Astrocyte of the cerebellum (primary cell): Measurements from ENCODE around the gene ELL.
A peak's percentile ranks its signal among the peaks of the same experiment; 100 is the strongest.

Experiments
- DNase-seq: peaks from one replicate; pipeline ENCODE4 v3.0.0-alpha.2; 2011; ENCODE audit warnings: low read depth
- H3K4me3 ChIP-seq: 2 replicates; pipeline ENCODE4 v1.5.1; 2011; ENCODE audit warnings: mild to moderate bottlenecking, low read depth, low read length, moderate library complexity
- CTCF ChIP-seq: IDR thresholded peaks from 2 replicates; pipeline ENCODE4 v1.5.1; 2012; ENCODE audit warnings: low read length, low read depth, moderate library complexity, mild to moderate bottlenecking; ENCODE audit errors: missing control alignments
- in situ Hi-C: cut with HindIII; loops from 2 replicates; pipeline ENCODE4 v1.10.0; 2017; ENCODE audit warnings: low sequenced_read_pairs

Gene ELL

GRCh38 chr19:18419195-18419698 is 102.6 kb downstream of the ELL start, which contains the start of gene SSBP4:
Gene SSBP4 (plus strand): TSS chr19:18419398. CDS start chr19:18419649, 251 bp downstream.
- no peak for DNase-seq
- H3K4me3 ChIP-seq = peak within 1 kb of the TSS; percentile 63
- in situ Hi-C loops = no loop called here
- no peak for TF ChIP-seq CTCF

GRCh38 chr19:18418483-18419194 is 103.2 kb downstream of the ELL start:
- in situ Hi-C loops = no loop called here
- no peak for DNase-seq
- peak overlapping the region; percentile 63 for H3K4me3 ChIP-seq
- TF ChIP-seq CTCF = no peak

GRCh38 chr19:18418029-18418482 is 103.8 kb downstream of the ELL start:
- DNase-seq = no peak
- in situ Hi-C loops = no loop called here
- no peak for TF ChIP-seq CTCF
- H3K4me3 ChIP-seq = peak overlapping the region; percentile 25

- in situ Hi-C loops = no loop called here
- no peak for TF ChIP-seq CTCF
- no peak for DNase-seq
- H3K4me3 ChIP-seq = peak overlapping the region; percentile 25
These were observed 104.4 kb downstream of the ELL start for GRCh38 chr19:18417250-18418028.

GRCh38 chr19:18416778-18417249 is 105.1 kb downstream of the ELL start:
- DNase-seq = no peak
- TF ChIP-seq CTCF = no peak
- peak overlapping the region; percentile 25 for H3K4me3 ChIP-seq
- in situ Hi-C loops = no loop called here

GRCh38 chr19:18415178-18415867 is 106.5 kb downstream of the ELL start:
- TF ChIP-seq CTCF = no peak
- no peak for DNase-seq
- H3K4me3 ChIP-seq = peak overlapping the region; percentile 5
- in situ Hi-C loops = no loop called here
